ENCODE measurements around the gene MCF2L.

DNA sequence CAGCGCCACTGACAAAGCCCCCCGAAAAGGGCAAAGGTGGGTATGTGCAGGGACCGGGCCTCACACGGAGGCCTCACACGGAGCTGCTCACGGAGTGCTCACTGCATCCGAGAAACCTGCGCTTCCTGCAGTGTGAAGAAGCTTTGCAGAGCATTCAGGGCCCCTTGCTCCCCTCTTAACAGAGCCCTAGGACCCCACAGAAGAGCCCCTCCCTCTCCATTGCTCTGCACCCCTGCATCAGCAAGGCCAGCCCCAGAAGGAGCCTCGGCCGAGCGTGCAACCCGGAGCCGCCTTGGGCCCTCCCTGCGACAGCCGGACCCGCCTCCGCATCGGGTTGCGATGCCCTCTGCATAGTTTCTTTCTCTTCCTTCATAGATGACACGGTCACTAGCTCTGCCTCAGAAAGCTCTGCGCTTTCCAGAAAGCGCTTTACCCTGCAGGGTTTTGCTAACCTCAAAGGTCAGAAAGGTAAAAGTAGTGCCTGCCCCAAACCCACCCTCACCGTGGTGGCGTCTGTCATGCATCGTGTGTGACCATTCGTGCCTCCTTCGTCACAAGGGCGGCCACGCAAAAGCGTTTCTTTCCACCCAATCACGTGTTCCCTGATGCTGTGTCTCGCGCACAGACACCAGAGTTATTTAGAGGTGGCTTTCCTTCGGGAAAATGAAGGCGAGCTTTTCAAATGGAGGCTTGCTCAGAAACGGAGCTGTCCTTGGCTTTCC lies 120.8 kb downstream of the MCF2L start:
- TF ChIP-seq, protein P1, sequence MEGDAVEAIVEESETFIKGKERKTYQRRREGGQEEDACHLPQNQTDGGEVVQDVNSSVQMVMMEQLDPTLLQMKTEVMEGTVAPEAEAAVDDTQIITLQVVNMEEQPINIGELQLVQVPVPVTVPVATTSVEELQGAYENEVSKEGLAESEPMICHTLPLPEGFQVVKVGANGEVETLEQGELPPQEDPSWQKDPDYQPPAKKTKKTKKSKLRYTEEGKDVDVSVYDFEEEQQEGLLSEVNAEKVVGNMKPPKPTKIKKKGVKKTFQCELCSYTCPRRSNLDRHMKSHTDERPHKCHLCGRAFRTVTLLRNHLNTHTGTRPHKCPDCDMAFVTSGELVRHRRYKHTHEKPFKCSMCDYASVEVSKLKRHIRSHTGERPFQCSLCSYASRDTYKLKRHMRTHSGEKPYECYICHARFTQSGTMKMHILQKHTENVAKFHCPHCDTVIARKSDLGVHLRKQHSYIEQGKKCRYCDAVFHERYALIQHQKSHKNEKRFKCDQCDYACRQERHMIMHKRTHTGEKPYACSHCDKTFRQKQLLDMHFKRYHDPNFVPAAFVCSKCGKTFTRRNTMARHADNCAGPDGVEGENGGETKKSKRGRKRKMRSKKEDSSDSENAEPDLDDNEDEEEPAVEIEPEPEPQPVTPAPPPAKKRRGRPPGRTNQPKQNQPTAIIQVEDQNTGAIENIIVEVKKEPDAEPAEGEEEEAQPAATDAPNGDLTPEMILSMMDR (IDR thresholded peaks at IDR 0.05; ENCODE audit: insufficient read depth, low read length, poor library complexity, severe bottlenecking) = no peak
- no peak for TF ChIP-seq EZH2phosphoT487 (conservative IDR thresholded peaks at IDR 0.05; ENCODE audit: low read length)
